KMS-11 (cell line): ENCODE measurements around the gene MLPH.

Experiments used
- H2AFZ ChIP-seq: fragments of 200-600 bp; sonication (generic); 2 replicates; pipeline ENCODE4 v1.6.1; 2016; ENCODE audit warnings: antibody characterized with exemption, mixed run types, low read depth
- H3K27ac ChIP-seq: fragments of 200-600 bp; sonication (generic); 2 replicates; pipeline ENCODE4 v1.6.1; 2016; ENCODE audit warnings: mild to moderate bottlenecking, mixed run types
- H3K27me3 ChIP-seq: fragments of 200-600 bp; sonication (generic); 2 replicates; pipeline ENCODE4 v1.6.1; 2017; ENCODE audit warnings: mild to moderate bottlenecking, low read depth, mixed run types, moderate library complexity; ENCODE audit not compliant: insufficient read depth
- H3K36me3 ChIP-seq: fragments of 200-600 bp; sonication (generic); 2 replicates; pipeline ENCODE4 v1.6.1; 2017; ENCODE audit warnings: mild to moderate bottlenecking, mixed run types; ENCODE audit not compliant: insufficient read depth
- H3K4me1 ChIP-seq: fragments of 200-600 bp; sonication (generic); 2 replicates; pipeline ENCODE4 v1.6.1; 2016; ENCODE audit warnings: mild to moderate bottlenecking, low read depth, mixed run types; ENCODE audit not compliant: poor library complexity, severe bottlenecking
- H3K4me2 ChIP-seq: fragments of 200-600 bp; sonication (generic); 2 replicates; pipeline ENCODE4 v1.7.0; 2016; ENCODE audit warnings: mild to moderate bottlenecking, mixed run types
- H3K4me3 ChIP-seq: fragments of 200-600 bp; sonication (generic); IDR thresholded peaks from 2 replicates; pipeline ENCODE4 v1.6.1; 2017; ENCODE audit warnings: low read depth, low read length, mixed read lengths; ENCODE audit not compliant: insufficient read depth
- H3K79me2 ChIP-seq: fragments of 200-600 bp; sonication (generic); 2 replicates; pipeline ENCODE4 v1.6.1; 2016; ENCODE audit warnings: low read depth, mixed run types; ENCODE audit not compliant: insufficient read depth
- H3K9ac ChIP-seq: fragments of 200-600 bp; sonication (generic); 2 replicates; pipeline ENCODE4 v1.6.1; 2016; ENCODE audit warnings: mild to moderate bottlenecking, mixed run types
- H4K20me1 ChIP-seq: fragments of 200-600 bp; sonication (generic); 2 replicates; pipeline ENCODE4 v1.6.1; 2016; ENCODE audit warnings: mild to moderate bottlenecking, mixed run types; ENCODE audit not compliant: insufficient read depth
- TF ChIP-seq, protein P1 (sequence below): fragments of 200-600 bp; sonication (generic); conservative IDR thresholded peaks from 2 replicates; pipeline ENCODE4 v1.6.1; 2017; ENCODE audit warnings: low read depth, mild to moderate bottlenecking, antibody characterized with exemption, low read length, moderate library complexity, mixed read lengths

MLPH gene

DNA sequence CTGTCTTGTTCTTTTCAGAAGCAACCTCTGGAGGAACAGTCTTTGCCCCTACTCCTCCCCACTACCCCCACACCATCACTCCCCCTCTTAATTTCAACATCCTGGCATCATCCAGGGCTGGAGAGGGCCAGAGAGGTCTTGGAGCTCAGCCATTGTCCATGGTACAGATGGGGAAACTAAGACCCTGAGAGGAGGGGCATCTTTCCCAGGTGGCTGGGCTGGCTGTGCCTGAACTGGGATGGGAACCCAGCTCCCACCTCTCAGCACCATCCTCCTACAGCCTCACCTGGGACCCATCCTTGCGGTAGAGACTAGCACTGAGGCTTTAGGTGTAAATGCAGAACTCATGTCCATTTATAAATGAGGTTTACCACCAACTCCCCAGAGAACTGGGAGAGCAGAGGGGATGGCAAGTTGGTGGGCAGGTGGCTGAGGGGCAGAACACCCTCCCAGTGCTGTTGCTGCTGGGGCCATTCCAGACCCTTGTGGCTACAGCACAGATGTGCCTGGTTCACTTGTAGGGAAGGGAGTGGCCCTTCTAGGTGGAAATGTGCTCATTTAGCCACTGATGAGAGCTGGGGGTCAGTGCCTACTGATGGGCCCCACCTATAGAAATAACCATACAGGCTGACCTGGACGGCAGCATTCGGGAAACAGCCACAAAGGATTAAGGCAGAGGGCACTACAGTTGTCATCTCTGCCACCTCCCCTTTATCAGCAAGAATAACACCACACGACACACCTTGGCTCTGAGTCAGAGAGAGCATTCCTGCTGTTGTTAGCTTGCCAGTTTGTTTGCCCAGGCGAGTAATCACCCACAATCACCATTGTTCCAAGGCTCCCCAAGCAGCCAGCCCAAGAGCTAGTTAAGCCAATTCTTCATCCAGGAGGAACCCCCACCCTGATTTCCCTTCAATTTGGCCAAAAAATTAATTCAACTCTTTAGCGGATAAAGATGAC is 2.1 kb downstream of the MLPH start:
- TF ChIP-seq, protein P1, sequence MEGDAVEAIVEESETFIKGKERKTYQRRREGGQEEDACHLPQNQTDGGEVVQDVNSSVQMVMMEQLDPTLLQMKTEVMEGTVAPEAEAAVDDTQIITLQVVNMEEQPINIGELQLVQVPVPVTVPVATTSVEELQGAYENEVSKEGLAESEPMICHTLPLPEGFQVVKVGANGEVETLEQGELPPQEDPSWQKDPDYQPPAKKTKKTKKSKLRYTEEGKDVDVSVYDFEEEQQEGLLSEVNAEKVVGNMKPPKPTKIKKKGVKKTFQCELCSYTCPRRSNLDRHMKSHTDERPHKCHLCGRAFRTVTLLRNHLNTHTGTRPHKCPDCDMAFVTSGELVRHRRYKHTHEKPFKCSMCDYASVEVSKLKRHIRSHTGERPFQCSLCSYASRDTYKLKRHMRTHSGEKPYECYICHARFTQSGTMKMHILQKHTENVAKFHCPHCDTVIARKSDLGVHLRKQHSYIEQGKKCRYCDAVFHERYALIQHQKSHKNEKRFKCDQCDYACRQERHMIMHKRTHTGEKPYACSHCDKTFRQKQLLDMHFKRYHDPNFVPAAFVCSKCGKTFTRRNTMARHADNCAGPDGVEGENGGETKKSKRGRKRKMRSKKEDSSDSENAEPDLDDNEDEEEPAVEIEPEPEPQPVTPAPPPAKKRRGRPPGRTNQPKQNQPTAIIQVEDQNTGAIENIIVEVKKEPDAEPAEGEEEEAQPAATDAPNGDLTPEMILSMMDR, result no peak
- no peaks in the 10 kb centered on the region for H3K36me3 ChIP-seq
- H3K79me2 ChIP-seq, result no peaks in the 10 kb centered on the region
- no peak overlapping the region for H3K27ac ChIP-seq
- H3K27me3 ChIP-seq, result no peaks in the 10 kb centered on the region
- no peaks in the 10 kb centered on the region for H4K20me1 ChIP-seq
- no peak overlapping the region for H3K4me3 ChIP-seq
- no peak overlapping the region for H3K4me2 ChIP-seq
- H3K4me1 ChIP-seq, result no peaks in the 10 kb centered on the region
- H2AFZ ChIP-seq, result no peak overlapping the region
- no peak overlapping the region for H3K9ac ChIP-seq

DNA sequence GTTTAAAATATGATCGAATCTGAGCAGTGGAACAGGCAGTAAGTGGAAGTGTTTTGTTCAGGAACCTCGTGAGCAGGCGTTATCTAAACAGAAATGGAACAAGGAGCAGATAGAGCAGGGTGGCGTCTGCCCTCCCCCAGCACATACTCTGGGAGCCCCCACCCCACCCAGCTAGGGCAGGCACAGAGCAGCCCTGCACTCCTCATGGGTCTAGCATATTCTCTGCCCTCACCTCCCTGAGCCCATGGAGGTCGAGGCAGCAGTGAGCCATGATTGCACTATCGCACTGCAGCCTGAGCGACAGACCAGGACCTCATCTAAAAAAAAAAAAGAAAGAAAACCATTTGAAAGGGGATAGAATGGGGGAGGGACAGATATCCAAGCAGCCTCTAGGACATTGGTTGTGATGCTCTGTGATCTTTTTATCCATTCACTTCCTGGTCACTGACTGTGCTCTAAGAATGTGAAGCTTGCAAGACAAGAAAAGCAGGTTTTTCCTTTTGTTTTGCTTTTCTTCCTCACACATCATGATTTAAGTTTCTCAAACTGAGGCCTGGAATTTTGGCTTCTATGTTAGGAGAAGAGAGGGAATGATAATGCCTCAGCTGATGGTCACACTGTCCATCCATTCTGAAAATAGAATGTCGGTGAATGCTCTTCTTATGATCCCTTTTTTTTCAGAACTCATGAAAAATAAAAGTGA is 3.1 kb downstream of the MLPH start:
- Histone ChIP-seq H4K20me1 (no peaks in the 10 kb centered on the region), H3K27ac (no peak overlapping the region), H3K79me2 (no peaks in the 10 kb centered on the region), H2AFZ (no peak overlapping the region), H3K36me3 (no peaks in the 10 kb centered on the region), H3K27me3 (no peaks in the 10 kb centered on the region), H3K4me1 (no peaks in the 10 kb centered on the region), H3K4me2 (no peak overlapping the region), H3K9ac (no peak overlapping the region), H3K4me3 (no peak overlapping the region)
- TF ChIP-seq, protein P1, result no peak

DNA sequence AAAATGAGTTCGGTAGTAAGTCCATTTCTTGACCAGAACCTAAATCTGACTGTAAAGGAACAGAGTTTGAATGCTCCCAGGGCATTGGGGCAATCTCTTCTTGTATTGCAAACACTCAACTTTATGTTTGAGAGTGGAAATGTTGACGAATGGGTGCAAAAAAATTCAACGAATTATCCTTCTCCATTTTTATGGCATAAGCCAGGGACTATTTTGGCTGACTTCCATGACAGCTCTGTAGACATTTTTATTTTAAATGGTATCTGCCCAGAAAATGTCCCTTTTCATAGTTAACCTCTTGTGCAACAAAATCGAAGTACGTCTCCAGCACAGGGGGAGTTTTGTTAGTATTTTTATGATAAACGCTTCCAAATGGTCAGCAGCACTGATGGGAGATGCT is 3.7 kb downstream of the MLPH start:
- Histone ChIP-seq H3K9ac (no peak overlapping the region), H3K4me3 (no peak overlapping the region), H3K4me1 (no peaks in the 10 kb centered on the region), H3K27me3 (no peaks in the 10 kb centered on the region), H2AFZ (no peak overlapping the region), H3K4me2 (no peak overlapping the region), H3K79me2 (no peaks in the 10 kb centered on the region), H4K20me1 (no peaks in the 10 kb centered on the region), H3K36me3 (no peaks in the 10 kb centered on the region), H3K27ac (no peak overlapping the region)
- TF ChIP-seq, protein P1, result no peak

DNA sequence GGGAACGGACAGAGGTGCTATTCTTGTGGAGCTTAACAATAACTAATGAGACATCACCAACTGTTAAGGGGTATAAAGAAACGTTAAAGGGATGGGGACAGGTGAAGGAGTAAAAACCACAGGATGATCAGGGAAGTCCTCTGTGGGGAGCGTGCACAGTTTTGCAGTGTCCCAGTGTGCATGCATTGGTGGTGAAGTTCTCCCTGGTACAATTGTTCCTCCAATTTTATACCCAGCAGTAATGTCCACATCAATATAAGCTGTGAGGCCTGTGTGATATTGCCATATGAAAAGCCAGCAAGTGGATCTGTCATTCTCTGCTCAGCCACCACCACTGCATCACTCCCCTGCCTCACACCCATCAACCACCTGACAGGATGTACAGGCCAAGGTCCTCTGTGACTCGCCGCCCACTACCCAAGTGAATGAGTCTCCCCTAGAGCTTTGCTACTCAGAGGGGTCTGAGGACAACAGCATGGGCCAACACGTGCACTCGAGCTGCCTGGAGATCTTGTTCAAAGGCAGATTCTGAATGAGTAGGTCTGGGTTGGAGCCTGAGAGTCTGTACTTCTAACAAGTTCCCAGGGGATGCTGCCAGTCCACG is 4.6 kb downstream of the MLPH start:
- no peaks in the 10 kb centered on the region for H3K4me1 ChIP-seq
- H3K4me3 ChIP-seq, result no peak overlapping the region
- H3K4me2 ChIP-seq, result no peak overlapping the region
- no peak overlapping the region for H3K9ac ChIP-seq
- TF ChIP-seq, protein P1, result no peak
- no peaks in the 10 kb centered on the region for H3K36me3 ChIP-seq
- no peak overlapping the region for H2AFZ ChIP-seq
- H4K20me1 ChIP-seq, result no peaks in the 10 kb centered on the region
- H3K79me2 ChIP-seq, result no peaks in the 10 kb centered on the region
- no peak overlapping the region for H3K27ac ChIP-seq
- no peaks in the 10 kb centered on the region for H3K27me3 ChIP-seq
